Measurements from ENCODE around the gene TCIRG1. TPM values are rescaled to one million over a fixed set of nuclear protein-coding genes. Genes with fewer than 3 reads are reported as not detected.

Gene TCIRG1
- total and polyA plus RNA-seq, 7 donors = 10.9 to 20.1 (median 11.8) TPM

GRCh38 chr11:68053117-68053516, 14.3 kb downstream of the TCIRG1 start:
- DNase-seq = peak in 1 of 2 donors; percentile 61
- no peaks in the 10 kb centered on the region for H3K4me1 ChIP-seq
- no peak overlapping the region for H3K27ac ChIP-seq
- WGBS, 3 donors = 64 to 69% (median 68%) methylated on average over 9 of the region's 9 CpGs
- H3K27me3 ChIP-seq (ENCODE audit: insufficient read depth in 3 of 3, low read length in 2 of 3) = no peaks in the 10 kb centered on the region
- no peak for ATAC-seq
- H3K9me3 ChIP-seq = no peaks in the 10 kb centered on the region
- H3K36me3 ChIP-seq (ENCODE audit: insufficient read depth in 1 of 2, low read depth in 1 of 2) = peaks cover 0 to 37% of the 10 kb centered on the region in 2 donors
- no peak for TF ChIP-seq CTCF (IDR thresholded peaks at IDR 0.05)
- no peak overlapping the region for H3K4me3 ChIP-seq
- intact Hi-C loops (cut with DNase I) = no loop called here

- no peaks in the 10 kb centered on the region for H3K4me1 ChIP-seq
- 88 to 95% (median 95%) methylated on average over 10 to 11 of the region's 11 CpGs for WGBS, 3 donors
- no peak for DNase-seq
- TF ChIP-seq CTCF (IDR thresholded peaks at IDR 0.05) = no peak
- intact Hi-C loops (cut with DNase I) = no loop called here
- no peak for ATAC-seq
- H3K27ac ChIP-seq = no peak overlapping the region
- H3K4me3 ChIP-seq = no peak overlapping the region
- peaks cover 0 to 44% of the 10 kb centered on the region in 2 donors for H3K36me3 ChIP-seq (ENCODE audit: insufficient read depth in 1 of 2, low read depth in 1 of 2)
- H3K9me3 ChIP-seq = no peaks in the 10 kb centered on the region
- no peaks in the 10 kb centered on the region for H3K27me3 ChIP-seq (ENCODE audit: insufficient read depth in 3 of 3, low read length in 2 of 3)
These were observed 15.4 kb downstream of the TCIRG1 start for GRCh38 chr11:68053981-68054812.

- intact Hi-C loops (cut with DNase I) = no loop called here
- Histone ChIP-seq H3K9me3 (no peaks in the 10 kb centered on the region), H3K27ac (no peak overlapping the region), H3K4me1 (no peaks in the 10 kb centered on the region), H3K27me3 (ENCODE audit: insufficient read depth in 3 of 3, low read length in 2 of 3) (no peaks in the 10 kb centered on the region), H3K36me3 (ENCODE audit: insufficient read depth in 1 of 2, low read depth in 1 of 2) (peaks cover 3 to 58% of the 10 kb centered on the region in 2 donors), H3K4me3 (no peak overlapping the region)
- ATAC-seq = no peak
- 92 to 95% (median 92%) methylated on average over 12 of the region's 12 CpGs for WGBS, 3 donors
- no peak for TF ChIP-seq CTCF (IDR thresholded peaks at IDR 0.05)
- DNase-seq = no peak
These were observed 17.8 kb downstream of the TCIRG1 start for GRCh38 chr11:68056317-68057285.

- H3K9me3 ChIP-seq = no peaks in the 10 kb centered on the region
- no peak for TF ChIP-seq CTCF (IDR thresholded peaks at IDR 0.05)
- intact Hi-C loops (cut with DNase I) = no loop called here
- no peak overlapping the region for H3K4me3 ChIP-seq
- 96 to 98% (median 97%) methylated on average over 4 of the region's 4 CpGs for WGBS, 3 donors
- H3K36me3 ChIP-seq (ENCODE audit: insufficient read depth in 1 of 2, low read depth in 1 of 2) = peaks cover 8 to 64% of the 10 kb centered on the region in 2 donors
- H3K27me3 ChIP-seq (ENCODE audit: insufficient read depth in 3 of 3, low read length in 2 of 3) = no peaks in the 10 kb centered on the region
- ATAC-seq (no peak), DNase-seq (no peak)
- no peaks in the 10 kb centered on the region for H3K4me1 ChIP-seq
- H3K27ac ChIP-seq = no peak overlapping the region
These were observed 19.0 kb downstream of the TCIRG1 start for GRCh38 chr11:68057807-68058206.
